Measurements from ENCODE around the gene GCLM. TPM values are rescaled to one million over a fixed set of nuclear protein-coding genes. Genes with fewer than 3 reads are reported as not detected.
"Not testable (repeated sequence)": the region's sequence is repeated elsewhere in the genome, so short reads cannot be mapped to it uniquely, and the experiment has no call there.

Gene GCLM
- total RNA-seq, 1 donor, result 27.5 TPM

DNA sequence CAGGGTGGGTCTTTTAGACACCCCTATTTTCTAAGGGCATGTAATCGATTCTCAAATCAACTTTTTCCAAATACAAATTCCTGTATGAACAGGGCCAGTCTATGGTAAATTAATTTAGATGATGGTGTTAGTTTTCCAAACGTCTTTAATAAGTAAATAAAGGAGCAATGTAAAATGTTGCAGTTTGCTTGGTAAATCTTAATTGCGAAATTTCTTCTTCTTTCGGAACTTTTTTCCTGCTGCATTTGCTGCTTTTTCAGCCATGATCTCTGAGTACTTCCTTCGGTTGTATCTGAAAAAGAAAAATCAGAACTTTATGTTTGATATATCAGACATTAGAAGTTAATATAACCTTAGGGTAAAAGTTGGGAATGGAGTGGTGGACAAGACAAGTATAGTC lies 39.6 kb downstream of the GCLM start:
- Histone ChIP-seq H3K36me3 (ENCODE audit: insufficient read depth, low read length) (peaks cover 58% of the 10 kb centered on the region), H3K27me3 (ENCODE audit: insufficient read depth, low read length) (no peaks in the 10 kb centered on the region), H3K9me3 (ENCODE audit: low read depth, low read length) (no peaks in the 10 kb centered on the region), H3K4me3 (ENCODE audit: insufficient read depth, low read length) (no peak overlapping the region), H3K79me2 (ENCODE audit: insufficient read depth, low read length) (peaks cover 3% of the 10 kb centered on the region), H4K20me1 (ENCODE audit: insufficient read depth, low read length) (peaks cover 4% of the 10 kb centered on the region), H3K4me2 (ENCODE audit: insufficient read depth, low read length) (no peak overlapping the region), H3K4me1 (ENCODE audit: insufficient read depth, low read length) (no peaks in the 10 kb centered on the region), H3K27ac (ENCODE audit: low read depth, low read length) (no peak overlapping the region), H2AFZ (ENCODE audit: low read length) (no peak overlapping the region)
- DNase-seq (ENCODE audit: insufficient read length, low spot score, missing footprints), result no peak
- TF ChIP-seq, protein P1, sequence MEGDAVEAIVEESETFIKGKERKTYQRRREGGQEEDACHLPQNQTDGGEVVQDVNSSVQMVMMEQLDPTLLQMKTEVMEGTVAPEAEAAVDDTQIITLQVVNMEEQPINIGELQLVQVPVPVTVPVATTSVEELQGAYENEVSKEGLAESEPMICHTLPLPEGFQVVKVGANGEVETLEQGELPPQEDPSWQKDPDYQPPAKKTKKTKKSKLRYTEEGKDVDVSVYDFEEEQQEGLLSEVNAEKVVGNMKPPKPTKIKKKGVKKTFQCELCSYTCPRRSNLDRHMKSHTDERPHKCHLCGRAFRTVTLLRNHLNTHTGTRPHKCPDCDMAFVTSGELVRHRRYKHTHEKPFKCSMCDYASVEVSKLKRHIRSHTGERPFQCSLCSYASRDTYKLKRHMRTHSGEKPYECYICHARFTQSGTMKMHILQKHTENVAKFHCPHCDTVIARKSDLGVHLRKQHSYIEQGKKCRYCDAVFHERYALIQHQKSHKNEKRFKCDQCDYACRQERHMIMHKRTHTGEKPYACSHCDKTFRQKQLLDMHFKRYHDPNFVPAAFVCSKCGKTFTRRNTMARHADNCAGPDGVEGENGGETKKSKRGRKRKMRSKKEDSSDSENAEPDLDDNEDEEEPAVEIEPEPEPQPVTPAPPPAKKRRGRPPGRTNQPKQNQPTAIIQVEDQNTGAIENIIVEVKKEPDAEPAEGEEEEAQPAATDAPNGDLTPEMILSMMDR (IDR thresholded peaks at IDR 0.05; ENCODE audit: extremely low read depth, low read depth, low read length), result no peak

DNA sequence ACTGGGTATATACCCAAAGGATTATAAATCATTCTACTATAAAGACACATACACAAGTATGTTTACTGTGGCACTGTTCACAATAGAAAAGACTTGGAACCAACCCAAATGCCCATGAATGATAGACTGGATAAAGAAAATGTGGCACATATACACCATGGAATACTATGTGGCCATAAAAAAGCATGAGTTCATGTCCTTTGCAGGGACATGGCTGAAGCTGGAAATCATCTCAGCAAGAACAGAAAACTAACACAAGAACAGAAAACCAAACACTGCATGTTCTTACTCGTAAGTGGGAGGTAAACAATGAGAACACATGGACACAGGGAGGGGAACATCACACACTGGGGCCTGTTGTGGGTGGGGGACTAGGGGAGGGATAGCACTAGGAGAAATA lies 40.7 kb downstream of the GCLM start:
- not testable (repeated sequence) for H2AFZ ChIP-seq (ENCODE audit: low read length); H4K20me1 ChIP-seq (ENCODE audit: insufficient read depth, low read length); H3K4me1 ChIP-seq (ENCODE audit: insufficient read depth, low read length); H3K27me3 ChIP-seq (ENCODE audit: insufficient read depth, low read length); H3K4me3 ChIP-seq (ENCODE audit: insufficient read depth, low read length); H3K9me3 ChIP-seq (ENCODE audit: low read depth, low read length); DNase-seq (ENCODE audit: insufficient read length, low spot score, missing footprints); H3K27ac ChIP-seq (ENCODE audit: low read depth, low read length); H3K4me2 ChIP-seq (ENCODE audit: insufficient read depth, low read length); H3K79me2 ChIP-seq (ENCODE audit: insufficient read depth, low read length)
- H3K36me3 ChIP-seq (ENCODE audit: insufficient read depth, low read length), result peaks cover 46% of the 10 kb centered on the region

DNA sequence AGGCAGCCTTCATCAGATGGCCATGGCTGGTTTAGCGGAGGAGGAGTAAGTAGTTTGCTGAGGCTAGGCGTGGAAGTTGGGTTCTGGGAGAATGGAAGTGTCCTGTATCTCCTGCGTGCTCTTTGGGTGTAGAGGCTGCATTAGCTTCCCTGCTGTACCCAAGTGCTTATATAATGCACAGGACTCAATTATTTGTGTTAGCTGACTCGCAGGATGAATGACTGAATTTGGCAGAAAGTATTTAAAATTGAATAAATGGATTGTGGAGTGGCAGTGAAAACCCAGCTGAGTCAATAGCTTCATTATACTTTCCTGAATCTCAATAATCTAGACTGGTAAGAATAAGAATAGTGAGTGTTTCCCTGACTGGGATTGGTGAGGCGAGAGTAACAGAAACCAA lies 44.0 kb downstream of the GCLM start:
- no peaks in the 10 kb centered on the region for H3K27me3 ChIP-seq (ENCODE audit: insufficient read depth, low read length)
- H3K36me3 ChIP-seq (ENCODE audit: insufficient read depth, low read length), result peaks cover 14% of the 10 kb centered on the region
- H3K4me1 ChIP-seq (ENCODE audit: insufficient read depth, low read length), result no peaks in the 10 kb centered on the region
- DNase-seq (ENCODE audit: insufficient read length, low spot score, missing footprints), result no peak
- H3K4me2 ChIP-seq (ENCODE audit: insufficient read depth, low read length), result no peak overlapping the region
- no peaks in the 10 kb centered on the region for H3K9me3 ChIP-seq (ENCODE audit: low read depth, low read length)
- no peak overlapping the region for H3K4me3 ChIP-seq (ENCODE audit: insufficient read depth, low read length)
- H2AFZ ChIP-seq (ENCODE audit: low read length), result no peak overlapping the region
- H3K79me2 ChIP-seq (ENCODE audit: insufficient read depth, low read length), result no peaks in the 10 kb centered on the region
- no peak overlapping the region for H3K27ac ChIP-seq (ENCODE audit: low read depth, low read length)
- H4K20me1 ChIP-seq (ENCODE audit: insufficient read depth, low read length), result no peaks in the 10 kb centered on the region
- TF ChIP-seq, protein P1 (IDR thresholded peaks at IDR 0.05; ENCODE audit: extremely low read depth, low read depth, low read length), result no peak

- Histone ChIP-seq H2AFZ (ENCODE audit: low read length) (no peak overlapping the region), H3K4me3 (ENCODE audit: insufficient read depth, low read length) (no peak overlapping the region), H3K79me2 (ENCODE audit: insufficient read depth, low read length) (no peaks in the 10 kb centered on the region), H3K27me3 (ENCODE audit: insufficient read depth, low read length) (no peaks in the 10 kb centered on the region), H3K4me1 (ENCODE audit: insufficient read depth, low read length) (no peaks in the 10 kb centered on the region), H3K9me3 (ENCODE audit: low read depth, low read length) (no peaks in the 10 kb centered on the region), H3K4me2 (ENCODE audit: insufficient read depth, low read length) (no peak overlapping the region), H3K27ac (ENCODE audit: low read depth, low read length) (no peak overlapping the region), H4K20me1 (ENCODE audit: insufficient read depth, low read length) (no peaks in the 10 kb centered on the region), H3K36me3 (ENCODE audit: insufficient read depth, low read length) (peaks cover 3% of the 10 kb centered on the region)
- DNase-seq (ENCODE audit: insufficient read length, low spot score, missing footprints), result no peak
- TF ChIP-seq, protein P1 (IDR thresholded peaks at IDR 0.05; ENCODE audit: extremely low read depth, low read depth, low read length), result no peak
These were observed 45.1 kb downstream of the GCLM start for GRCh38 chr1:93864175-93864574.

DNA sequence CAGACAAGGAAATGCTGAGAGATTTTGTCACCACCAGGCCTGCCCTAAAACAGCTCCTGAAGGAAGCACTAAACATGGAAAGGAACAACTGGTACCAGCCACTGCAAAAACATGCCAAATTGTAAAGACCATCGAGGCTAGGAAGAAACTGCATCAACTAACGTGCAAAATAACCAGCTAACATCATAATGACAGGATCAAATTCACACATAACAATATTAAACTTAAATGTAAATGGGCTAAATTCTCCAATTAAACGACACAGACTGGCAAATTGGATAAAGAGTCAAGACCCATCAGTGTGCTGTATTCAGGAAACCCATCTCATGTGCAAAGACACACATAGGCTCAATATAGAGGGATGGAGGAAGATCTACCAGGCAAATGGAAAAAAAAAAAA lies 51.6 kb downstream of the GCLM start:
- H3K36me3 ChIP-seq (ENCODE audit: insufficient read depth, low read length); H3K27me3 ChIP-seq (ENCODE audit: insufficient read depth, low read length); H3K9me3 ChIP-seq (ENCODE audit: low read depth, low read length); H3K79me2 ChIP-seq (ENCODE audit: insufficient read depth, low read length); DNase-seq (ENCODE audit: insufficient read length, low spot score, missing footprints); H3K4me1 ChIP-seq (ENCODE audit: insufficient read depth, low read length); H3K4me2 ChIP-seq (ENCODE audit: insufficient read depth, low read length); H3K4me3 ChIP-seq (ENCODE audit: insufficient read depth, low read length); H4K20me1 ChIP-seq (ENCODE audit: insufficient read depth, low read length); H3K27ac ChIP-seq (ENCODE audit: low read depth, low read length); H2AFZ ChIP-seq (ENCODE audit: low read length): not testable (repeated sequence)

GRCh38 chr1:93855983-93856382 lies 53.2 kb downstream of the GCLM start:
- H2AFZ ChIP-seq (ENCODE audit: low read length); H3K4me2 ChIP-seq (ENCODE audit: insufficient read depth, low read length); H3K36me3 ChIP-seq (ENCODE audit: insufficient read depth, low read length); H3K27me3 ChIP-seq (ENCODE audit: insufficient read depth, low read length); DNase-seq (ENCODE audit: insufficient read length, low spot score, missing footprints); H4K20me1 ChIP-seq (ENCODE audit: insufficient read depth, low read length); H3K79me2 ChIP-seq (ENCODE audit: insufficient read depth, low read length); H3K27ac ChIP-seq (ENCODE audit: low read depth, low read length); H3K9me3 ChIP-seq (ENCODE audit: low read depth, low read length); H3K4me3 ChIP-seq (ENCODE audit: insufficient read depth, low read length); H3K4me1 ChIP-seq (ENCODE audit: insufficient read depth, low read length): not testable (repeated sequence)
